Measurements from ENCODE around the gene ABITRAM.
A peak's percentile ranks its signal among the peaks of the same experiment; 100 is the strongest.

ABITRAM gene

GRCh38 chr9:108924466-108924865, 9.7 kb upstream of the ABITRAM start:
- Histone ChIP-seq H3K9me3 (ENCODE audit: control insufficient read depth in 2 of 2, low read length in 2 of 2) (no peaks in the 10 kb centered on the region), H3K27ac (ENCODE audit: low read depth in 2 of 2, low read length in 2 of 2) (no peak overlapping the region)

DNA sequence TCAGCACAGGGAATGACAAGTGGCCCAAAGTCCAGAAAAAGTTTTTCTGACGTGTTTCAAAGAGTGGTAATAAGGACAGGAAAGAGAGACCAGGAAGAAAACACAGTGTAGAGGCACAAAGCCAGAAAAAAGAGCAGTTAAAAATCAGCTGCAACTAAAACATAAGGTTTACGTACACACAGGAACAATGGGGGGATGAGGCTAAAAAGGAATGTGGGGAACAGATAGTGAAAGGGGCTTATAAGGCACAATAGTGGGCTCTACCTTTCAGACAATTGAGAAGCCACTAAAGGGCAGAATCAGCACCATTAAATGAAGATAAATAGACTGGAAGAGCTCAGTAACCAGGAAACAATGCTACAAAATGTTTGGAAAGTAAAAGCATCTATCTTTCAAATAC, 5.8 kb upstream of the ABITRAM start:
- H3K4me3 ChIP-seq (ENCODE audit: low read length in 2 of 2) = no peak overlapping the region
- H3K27ac ChIP-seq (ENCODE audit: low read depth in 2 of 2, low read length in 2 of 2) = no peak overlapping the region
- H3K36me3 ChIP-seq (ENCODE audit: control insufficient read depth in 2 of 2, insufficient read depth in 2 of 2, low read length in 2 of 2) = peaks cover 49 to 54% of the 10 kb centered on the region in 2 donors
- H3K4me1 ChIP-seq (ENCODE audit: control insufficient read depth in 2 of 2, insufficient read depth in 2 of 2, low read length in 2 of 2) = peaks cover 8% of the 10 kb centered on the region in 2 donors
- no peak overlapping the region for H3K9ac ChIP-seq (ENCODE audit: low read depth in 1 of 2, low read length in 2 of 2)
- no peaks in the 10 kb centered on the region for H3K27me3 ChIP-seq (ENCODE audit: control insufficient read depth in 2 of 2, insufficient read depth in 2 of 2, low read length in 2 of 2)
- no peaks in the 10 kb centered on the region for H3K9me3 ChIP-seq (ENCODE audit: control insufficient read depth in 2 of 2, low read length in 2 of 2)

More at GRCh38 chr9:108924466-108924865, 9.7 kb upstream of the ABITRAM start:
- H3K27me3 ChIP-seq (ENCODE audit: control insufficient read depth in 2 of 2, insufficient read depth in 2 of 2, low read length in 2 of 2) = no peaks in the 10 kb centered on the region
- no peak overlapping the region for H3K4me3 ChIP-seq (ENCODE audit: low read length in 2 of 2)
- no peak overlapping the region for H3K9ac ChIP-seq (ENCODE audit: low read depth in 1 of 2, low read length in 2 of 2)
- peaks cover 55 to 68% of the 10 kb centered on the region in 2 donors for H3K36me3 ChIP-seq (ENCODE audit: control insufficient read depth in 2 of 2, insufficient read depth in 2 of 2, low read length in 2 of 2)
- peaks cover 0 to 7% of the 10 kb centered on the region in 2 donors for H3K4me1 ChIP-seq (ENCODE audit: control insufficient read depth in 2 of 2, insufficient read depth in 2 of 2, low read length in 2 of 2)

- H3K27ac ChIP-seq (ENCODE audit: low read depth in 2 of 2, low read length in 2 of 2) = peak overlapping the region; percentile 87 to 89
- H3K9ac ChIP-seq (ENCODE audit: low read depth in 1 of 2, low read length in 2 of 2) = peak overlapping the region; percentile 88 to 89
- H3K27me3 ChIP-seq (ENCODE audit: control insufficient read depth in 2 of 2, insufficient read depth in 2 of 2, low read length in 2 of 2) = no peaks in the 10 kb centered on the region
- H3K4me3 ChIP-seq (ENCODE audit: low read length in 2 of 2) = peak overlapping the region; percentile 91 to 99
- H3K9me3 ChIP-seq (ENCODE audit: control insufficient read depth in 2 of 2, low read length in 2 of 2) = no peaks in the 10 kb centered on the region
- H3K36me3 ChIP-seq (ENCODE audit: control insufficient read depth in 2 of 2, insufficient read depth in 2 of 2, low read length in 2 of 2) = peaks cover 13 to 14% of the 10 kb centered on the region in 2 donors
- peaks cover 17 to 18% of the 10 kb centered on the region in 2 donors for H3K4me1 ChIP-seq (ENCODE audit: control insufficient read depth in 2 of 2, insufficient read depth in 2 of 2, low read length in 2 of 2)
These were observed 926 bp upstream of the ABITRAM start for GRCh38 chr9:108933231-108933717.

GRCh38 chr9:108933718-108934322, 380 bp upstream of the ABITRAM start, which contains the start of gene ELP1:
Gene ELP1, minus strand, starts transcription at chr9:108934124. Its CDS starts 2,978 bp downstream, at chr9:108931146.
- peaks cover 17 to 18% of the 10 kb centered on the region in 2 donors for H3K4me1 ChIP-seq (ENCODE audit: control insufficient read depth in 2 of 2, insufficient read depth in 2 of 2, low read length in 2 of 2)
- H3K36me3 ChIP-seq (ENCODE audit: control insufficient read depth in 2 of 2, insufficient read depth in 2 of 2, low read length in 2 of 2) = peaks cover 8 to 9% of the 10 kb centered on the region in 2 donors
- H3K27me3 ChIP-seq (ENCODE audit: control insufficient read depth in 2 of 2, insufficient read depth in 2 of 2, low read length in 2 of 2) = no peaks in the 10 kb centered on the region
- H3K9ac ChIP-seq (ENCODE audit: low read depth in 1 of 2, low read length in 2 of 2) = peak within 1 kb of the TSS; percentile 88 to 89
- H3K27ac ChIP-seq (ENCODE audit: low read depth in 2 of 2, low read length in 2 of 2) = peak within 1 kb of the TSS; percentile 87 to 89
- peak within 1 kb of the TSS; percentile 91 to 99 for H3K4me3 ChIP-seq (ENCODE audit: low read length in 2 of 2)
- H3K9me3 ChIP-seq (ENCODE audit: control insufficient read depth in 2 of 2, low read length in 2 of 2) = no peaks in the 10 kb centered on the region

DNA sequence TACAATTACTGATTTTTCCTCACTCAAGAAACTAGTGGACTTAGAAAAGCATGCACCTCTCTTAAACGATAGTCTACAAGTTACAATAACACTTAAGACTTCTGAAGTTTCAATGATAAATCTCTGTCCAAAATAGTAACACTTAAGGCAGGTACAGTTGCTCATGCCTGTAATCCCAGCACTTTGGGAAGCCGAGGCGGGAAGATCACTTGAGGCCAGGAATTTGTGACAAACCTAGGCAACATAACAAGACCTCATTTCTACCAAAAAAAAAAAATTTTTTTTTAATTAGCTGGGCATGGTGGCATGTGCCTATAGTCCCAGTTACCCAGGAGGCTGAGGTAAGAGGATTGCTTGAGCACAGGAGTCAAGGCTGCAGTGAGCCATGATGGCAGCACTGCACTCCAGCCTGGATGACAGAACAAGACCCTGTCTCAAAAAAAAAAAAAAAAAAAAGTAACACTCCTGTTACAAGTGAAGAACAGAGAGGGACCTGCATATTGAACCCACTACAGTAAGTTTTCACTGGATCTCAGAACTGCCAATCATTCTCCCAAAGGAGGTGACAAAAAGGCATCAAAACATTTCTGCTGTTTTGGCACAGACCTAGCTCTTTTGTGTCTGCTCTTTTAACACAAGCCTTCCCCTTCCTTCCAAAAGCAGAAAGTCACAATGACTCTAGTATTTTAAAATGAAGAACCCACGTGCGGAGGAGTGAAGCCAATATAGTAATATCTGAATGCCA, 3.5 kb downstream of the ABITRAM start:
- H3K9me3 ChIP-seq (ENCODE audit: control insufficient read depth in 2 of 2, low read length in 2 of 2) = no peaks in the 10 kb centered on the region
- no peak overlapping the region for H3K4me3 ChIP-seq (ENCODE audit: low read length in 2 of 2)
- H3K27ac ChIP-seq (ENCODE audit: low read depth in 2 of 2, low read length in 2 of 2) = no peak overlapping the region
- peaks cover 5 to 14% of the 10 kb centered on the region in 2 donors for H3K36me3 ChIP-seq (ENCODE audit: control insufficient read depth in 2 of 2, insufficient read depth in 2 of 2, low read length in 2 of 2)
- H3K27me3 ChIP-seq (ENCODE audit: control insufficient read depth in 2 of 2, insufficient read depth in 2 of 2, low read length in 2 of 2) = no peaks in the 10 kb centered on the region
- no peak overlapping the region for H3K9ac ChIP-seq (ENCODE audit: low read depth in 1 of 2, low read length in 2 of 2)
- peaks cover 14 to 15% of the 10 kb centered on the region in 2 donors for H3K4me1 ChIP-seq (ENCODE audit: control insufficient read depth in 2 of 2, insufficient read depth in 2 of 2, low read length in 2 of 2)

DNA sequence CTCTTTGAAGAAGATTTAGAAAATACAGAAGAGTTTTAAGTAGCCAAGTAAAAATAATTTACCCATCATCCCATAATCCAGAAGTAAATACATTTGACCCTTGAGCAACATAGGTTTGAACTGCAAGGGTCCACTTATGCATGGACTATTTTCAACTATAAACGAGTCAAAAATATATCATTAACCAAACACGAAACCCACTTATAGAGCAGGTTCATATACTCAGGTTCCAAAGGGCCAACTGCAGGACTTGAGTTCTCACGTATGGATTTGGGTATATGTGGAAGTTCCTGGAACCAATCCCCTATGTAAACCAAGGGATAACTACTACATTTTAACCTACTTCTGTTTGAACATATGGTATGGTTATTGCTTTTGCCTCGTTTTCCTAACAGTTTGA, 5.8 kb downstream of the ABITRAM start:
- H3K36me3 ChIP-seq (ENCODE audit: control insufficient read depth in 2 of 2, insufficient read depth in 2 of 2, low read length in 2 of 2) = peaks cover 5 to 14% of the 10 kb centered on the region in 2 donors
- H3K27me3 ChIP-seq (ENCODE audit: control insufficient read depth in 2 of 2, insufficient read depth in 2 of 2, low read length in 2 of 2) = no peaks in the 10 kb centered on the region
- peaks cover 5% of the 10 kb centered on the region in 2 donors for H3K4me1 ChIP-seq (ENCODE audit: control insufficient read depth in 2 of 2, insufficient read depth in 2 of 2, low read length in 2 of 2)
- H3K9me3 ChIP-seq (ENCODE audit: control insufficient read depth in 2 of 2, low read length in 2 of 2) = no peaks in the 10 kb centered on the region
- no peak overlapping the region for H3K9ac ChIP-seq (ENCODE audit: low read depth in 1 of 2, low read length in 2 of 2)
- H3K4me3 ChIP-seq (ENCODE audit: low read length in 2 of 2) = no peak overlapping the region
- no peak overlapping the region for H3K27ac ChIP-seq (ENCODE audit: low read depth in 2 of 2, low read length in 2 of 2)

- no peaks in the 10 kb centered on the region for H3K9me3 ChIP-seq (ENCODE audit: control insufficient read depth in 2 of 2, low read length in 2 of 2)
- H3K4me3 ChIP-seq (ENCODE audit: low read length in 2 of 2) = no peak overlapping the region
- H3K27ac ChIP-seq (ENCODE audit: low read depth in 2 of 2, low read length in 2 of 2) = no peak overlapping the region
- H3K36me3 ChIP-seq (ENCODE audit: control insufficient read depth in 2 of 2, insufficient read depth in 2 of 2, low read length in 2 of 2) = no peaks in the 10 kb centered on the region
- H3K27me3 ChIP-seq (ENCODE audit: control insufficient read depth in 2 of 2, insufficient read depth in 2 of 2, low read length in 2 of 2) = no peaks in the 10 kb centered on the region
- no peaks in the 10 kb centered on the region for H3K4me1 ChIP-seq (ENCODE audit: control insufficient read depth in 2 of 2, insufficient read depth in 2 of 2, low read length in 2 of 2)
- H3K9ac ChIP-seq (ENCODE audit: low read depth in 1 of 2, low read length in 2 of 2) = no peak overlapping the region
These were observed 16.0 kb downstream of the ABITRAM start for GRCh38 chr9:108950168-108950567.

- H3K4me1 ChIP-seq (ENCODE audit: control insufficient read depth in 2 of 2, insufficient read depth in 2 of 2, low read length in 2 of 2) = no peaks in the 10 kb centered on the region
- no peaks in the 10 kb centered on the region for H3K27me3 ChIP-seq (ENCODE audit: control insufficient read depth in 2 of 2, insufficient read depth in 2 of 2, low read length in 2 of 2)
- no peak overlapping the region for H3K27ac ChIP-seq (ENCODE audit: low read depth in 2 of 2, low read length in 2 of 2)
- H3K4me3 ChIP-seq (ENCODE audit: low read length in 2 of 2) = no peak overlapping the region
- H3K9me3 ChIP-seq (ENCODE audit: control insufficient read depth in 2 of 2, low read length in 2 of 2) = no peaks in the 10 kb centered on the region
- H3K9ac ChIP-seq (ENCODE audit: low read depth in 1 of 2, low read length in 2 of 2) = no peak overlapping the region
- H3K36me3 ChIP-seq (ENCODE audit: control insufficient read depth in 2 of 2, insufficient read depth in 2 of 2, low read length in 2 of 2) = no peaks in the 10 kb centered on the region
These were observed 17.4 kb downstream of the ABITRAM start for GRCh38 chr9:108951578-108951977.

GRCh38 chr9:108953983-108954574, 19.9 kb downstream of the ABITRAM start:
- H3K27ac ChIP-seq (ENCODE audit: low read depth in 2 of 2, low read length in 2 of 2) = no peak overlapping the region
- no peak overlapping the region for H3K4me3 ChIP-seq (ENCODE audit: low read length in 2 of 2)
- no peaks in the 10 kb centered on the region for H3K27me3 ChIP-seq (ENCODE audit: control insufficient read depth in 2 of 2, insufficient read depth in 2 of 2, low read length in 2 of 2)
- H3K4me1 ChIP-seq (ENCODE audit: control insufficient read depth in 2 of 2, insufficient read depth in 2 of 2, low read length in 2 of 2) = no peaks in the 10 kb centered on the region
- no peak overlapping the region for H3K9ac ChIP-seq (ENCODE audit: low read depth in 1 of 2, low read length in 2 of 2)
- no peaks in the 10 kb centered on the region for H3K9me3 ChIP-seq (ENCODE audit: control insufficient read depth in 2 of 2, low read length in 2 of 2)
- no peaks in the 10 kb centered on the region for H3K36me3 ChIP-seq (ENCODE audit: control insufficient read depth in 2 of 2, insufficient read depth in 2 of 2, low read length in 2 of 2)
